HepG2 (cell line): ENCODE data around the gene NPC1. TPM values are rescaled to one million over a fixed set of nuclear protein-coding genes. Genes with fewer than 3 reads are reported as not detected.

Source experiments
- ATAC-seq: fragments of 200-7000 bp; cut with Tn5 transposase; 3 replicates; pipeline ENCODE4 v1.9.1; 2020; ENCODE audit warnings: mild to moderate bottlenecking, moderate library complexity
- BruUV-seq: library from RNA; stranded (reverse); fragments of 400-500 nt; replicated peaks from 2 replicates; lab custom pipeline; 2021; lab: Mats Ljungman, UMichigan
- CTCF ChIA-PET: fragments of 300-600 bp; formaldehyde crosslinking; extraction: SDS; loops from one replicate; lab custom pipeline; 2021; ENCODE audit warnings: low total read pairs, inconsistent platforms, low intra/inter-chr PET ratio; lab: Yijun Ruan, JAX
- POLR2A ChIA-PET: fragments of 350-600 bp; sonication (Branson Sonifier 250); formaldehyde crosslinking; loops from one replicate; lab custom pipeline; 2020; ENCODE audit warnings: antibody characterized with exemption, inconsistent platforms; lab: Yijun Ruan, JAX
- DNase-seq: peaks from one replicate; pipeline ENCODE4 v3.0.0-alpha.2; 2015; ENCODE audit warnings: low spot score
- FAIRE-seq: peaks from 3 replicates; lab custom pipeline; 2011; peaks lifted over from hg19 to GRCh38; lab: Jason Lieb, UNC
- H2AFZ ChIP-seq: one replicate; pipeline ENCODE4 v1.6.1; 2011; ENCODE audit warnings: low read length, inconsistent platforms
- H3K27ac ChIP-seq: fragments of 300-600 bp; 3 replicates; pipeline ENCODE4 v1.8.0; 2011; ENCODE audit warnings: mixed run types, mild to moderate bottlenecking, mixed read lengths, low read length, inconsistent platforms; ENCODE audit not compliant: insufficient read depth; ENCODE audit errors: extremely low read length
- H3K27me3 ChIP-seq, 2 experiments: fragments of 200-600 bp in 1 of 2; 2 replicates in 1 of 2; 3 replicates in 1 of 2; pipeline versions ENCODE4 v1.6.0 to v1.8.0; 2011; ENCODE audit warnings: low read length in 2 of 2, mild to moderate bottlenecking in 2 of 2, moderate library complexity in 2 of 2, inconsistent platforms in 1 of 2; ENCODE audit not compliant: insufficient read depth in 2 of 2, control insufficient read depth in 1 of 2
- H3K36me3 ChIP-seq, 2 experiments: fragments of 200-600 bp in 1 of 2; replicated peaks in 1 of 2; 2 replicates in 1 of 2; 3 replicates in 1 of 2; pipeline versions ENCODE4 v1.5.1 to v1.8.0; 2011; ENCODE audit warnings: low read length in 2 of 2, inconsistent platforms in 1 of 2; ENCODE audit not compliant: insufficient read depth in 2 of 2, control insufficient read depth in 1 of 2
- H3K4me1 ChIP-seq: 2 replicates; pipeline ENCODE4 v1.5.1; 2012; ENCODE audit warnings: low read length, inconsistent platforms; ENCODE audit not compliant: insufficient read depth
- H3K4me2 ChIP-seq: 2 replicates; pipeline ENCODE4 v1.6.0; 2011; ENCODE audit warnings: low read depth, low read length, inconsistent platforms
- H3K4me3 ChIP-seq, 3 experiments: fragments of 200-600 bp in 1 of 3; sonication (generic), shearing (Covaris generic) in 1 of 3; replicated peaks in 1 of 3; 2 replicates each; pipeline ENCODE4 v1.5.1; 2011 to 2016; ENCODE audit warnings: low read length in 3 of 3, inconsistent platforms in 2 of 3, low read depth in 2 of 3, mild to moderate bottlenecking in 2 of 3, control low read depth in 1 of 3, mixed read lengths in 1 of 3; ENCODE audit not compliant: insufficient read depth in 1 of 3
- H3K79me2 ChIP-seq: one replicate; pipeline ENCODE4 v1.6.1; 2011; ENCODE audit warnings: low read length, inconsistent platforms; ENCODE audit not compliant: insufficient read depth
- H3K9ac ChIP-seq: 2 replicates; pipeline ENCODE4 v1.6.0; 2011; ENCODE audit warnings: mild to moderate bottlenecking, low read depth, low read length, inconsistent platforms; ENCODE audit not compliant: insufficient read depth
- H3K9me3 ChIP-seq: 2 replicates; pipeline ENCODE4 v1.5.1; 2012; ENCODE audit warnings: mild to moderate bottlenecking, low read length
- H4K20me1 ChIP-seq: 2 replicates; pipeline ENCODE4 v1.6.0; 2011; ENCODE audit warnings: inconsistent platforms, mild to moderate bottlenecking, low read length, moderate library complexity; ENCODE audit not compliant: insufficient read depth
- ELF3 ChIP-seq: IDR thresholded peaks from 2 replicates; pipeline ENCODE4 v1.6.1; 2016; ENCODE audit warnings: missing genetic modification reagents, missing compliant biosample characterization
- HOXA9 ChIP-seq: sonication (generic); formaldehyde crosslinking; IDR thresholded peaks from 2 replicates; pipeline ENCODE4 v1.8.1; 2022; ENCODE audit warnings: missing genetic modification reagents, mild to moderate bottlenecking, moderate library complexity, borderline replicate concordance
- PCBP2 ChIP-seq: fragments of 200-400 bp; formaldehyde crosslinking; optimal IDR thresholded peaks from 2 replicates; pipeline ENCODE3; 2018; ENCODE audit warnings: low read length, low read depth; ENCODE audit not compliant: poor library complexity, severe bottlenecking
- SCMH1 ChIP-seq: sonication (generic); formaldehyde crosslinking; IDR thresholded peaks from 2 replicates; pipeline ENCODE4 v1.9.0; 2021; ENCODE audit warnings: missing genetic modification reagents, mild to moderate bottlenecking, borderline replicate concordance
- ZBTB2 ChIP-seq: sonication (generic); formaldehyde crosslinking; IDR thresholded peaks from 2 replicates; pipeline ENCODE4 v1.8.0; 2022; ENCODE audit warnings: low read depth, missing genetic modification reagents
- ZKSCAN8 ChIP-seq: IDR thresholded peaks from 2 replicates; pipeline ENCODE4 v1.6.1; 2016; ENCODE audit warnings: borderline replicate concordance, missing genetic modification reagents, missing compliant biosample characterization
- ZNF121 ChIP-seq: sonication (generic); formaldehyde crosslinking; IDR thresholded peaks from 2 replicates; pipeline ENCODE4 v1.5.0; 2020; ENCODE audit warnings: mild to moderate bottlenecking, missing genetic modification reagents
- ZNF326 ChIP-seq: sonication (generic); formaldehyde crosslinking; IDR thresholded peaks from 2 replicates; pipeline ENCODE4 v1.4.0; 2020; ENCODE audit warnings: missing genetic modification reagents, borderline replicate concordance
- ZNF431 ChIP-seq: sonication (generic); formaldehyde crosslinking; IDR thresholded peaks from 2 replicates; pipeline ENCODE4 v1.9.0; 2022; ENCODE audit warnings: missing genetic modification reagents, low read depth, mild to moderate bottlenecking, borderline replicate concordance
- ZNF550 ChIP-seq: sonication (generic); formaldehyde crosslinking; IDR thresholded peaks from 2 replicates; pipeline ENCODE4 v1.4.0; 2020; ENCODE audit warnings: mild to moderate bottlenecking, missing genetic modification reagents, borderline replicate concordance
- ZNF577 ChIP-seq: sonication (generic); formaldehyde crosslinking; IDR thresholded peaks from 2 replicates; pipeline ENCODE4 v1.4.0; 2020; ENCODE audit warnings: mild to moderate bottlenecking, low read depth, missing genetic modification reagents, borderline replicate concordance
- ZNF646 ChIP-seq: sonication (generic); formaldehyde crosslinking; IDR thresholded peaks from 2 replicates; pipeline ENCODE4 v1.9.0; 2021; ENCODE audit warnings: mild to moderate bottlenecking, missing genetic modification reagents
- WGBS: methylation state at CpG from one replicate; pipeline ENCODE4 v1.1.6; 2017; ENCODE audit warnings: low lambda C conversion rate; 5-methylcytosine and 5-hydroxymethylcytosine counted together
- in situ Hi-C: cut with HindIII; loops from 2 replicates; pipeline ENCODE4 v1.10.0; 2017; ENCODE audit warnings: low pct_unique_long_range_greater_than_20kb; ENCODE audit not compliant: extremely low pct_ligation_motif_present
- intact Hi-C: fragments of 100-400 bp; cut with micrococcal nuclease; formaldehyde crosslinking; loops from one replicate; pipeline ENCODE4 v1.10.0; 2022; ENCODE audit not compliant: unreplicated experiment
- polyA plus RNA-seq, 8 experiments: library from polyadenylated mRNA; depleted of rRNA in 3 of 8; stranded (reverse) in 7 of 8; unstranded in 1 of 8; fragments of >200 nt; fragmentation: Illumina TruSeq in 4 of 8; extraction: Trizol in 4 of 8; gene quantifications; 2 replicates each; pipeline versions ENCODE4 v1.2.1 to v1.2.3, GENCODE V29; 2011 to 2016; ENCODE audit warnings: low read depth in 4 of 8, missing spikeins in 1 of 8, mixed read lengths in 1 of 8; ENCODE audit not compliant: insufficient read depth in 1 of 8
- total RNA-seq, 5 experiments: library from RNA; depleted of rRNA; stranded (reverse); fragments of >200 nt; fragmentation: Illumina TruSeq; extraction: Trizol; gene quantifications; 2 replicates each; pipeline ENCODE4 v1.2.3, GENCODE V29; 2016; ENCODE audit warnings: low read depth in 1 of 5

Gene NPC1
- total and polyA plus RNA-seq, 2 of the 13 experiments (the other 11 are each of a cell fraction or from before 2014, with no cell fraction given), result 46.5 to 114 TPM

GRCh38 chr18:23539296-23539695 lies 47.0 kb downstream of the NPC1 start (continued):
- TF ChIP-seq ELF3 (CRISPR knock-in tag) (no peak), ZNF577 (no peak), SCMH1 (CRISPR knock-in tag) (no peak), PCBP2 (no peak)

GRCh38 chr18:23538870-23539269 lies 47.4 kb downstream of the NPC1 start:
- H3K9ac ChIP-seq, result no peak overlapping the region
- no peaks in the 10 kb centered on the region for H4K20me1 ChIP-seq
- BruUV-seq, result no TSS peak
- CTCF ChIA-PET, result no interaction called here
- no peak overlapping the region for H3K4me2 ChIP-seq
- in situ Hi-C loops, result no loop called here
- no peaks in the 10 kb centered on the region for H3K9me3 ChIP-seq
- whole genome bisulfite sequencing, result 85% methylated on average over 6 of the region's 6 CpGs
- H3K36me3 ChIP-seq, result peaks cover 46 to 97% of the 10 kb centered on the region in 2 experiments
- ATAC-seq, result no peak
- H3K79me2 ChIP-seq, result no peaks in the 10 kb centered on the region
- DNase-seq, result no peak
- H2AFZ ChIP-seq, result no peak overlapping the region
- H3K27ac ChIP-seq, result no peak overlapping the region
- H3K4me3 ChIP-seq, result no peak overlapping the region
- intact Hi-C loops, result no loop called here
- no peak for FAIRE-seq
- POLR2A ChIA-PET, result no interaction called here
- H3K4me1 ChIP-seq, result peaks cover 15% of the 10 kb centered on the region
- H3K27me3 ChIP-seq, result no peaks in the 10 kb centered on the region
- no peak for TF ChIP-seq ZBTB2 (CRISPR knock-in tag)
- TF ChIP-seq ZNF326, result no peak
- TF ChIP-seq ZNF431 (CRISPR knock-in tag), result no peak
- no peak for TF ChIP-seq ZKSCAN8
- no peak for TF ChIP-seq ZNF550 (CRISPR knock-in tag)
- no peak for TF ChIP-seq ZNF646 (CRISPR knock-in tag)
- no peak for TF ChIP-seq ZNF121 (CRISPR knock-in tag)
- no peak for TF ChIP-seq HOXA9
